ENCODE measurements around the gene CTXND1.

CTXND1 gene

GRCh38 chr15:80163217-80163616 lies 88.8 kb downstream of the CTXND1 start:
- no peak for TF ChIP-seq CTCF (IDR thresholded peaks at IDR 0.05; ENCODE audit: control insufficient read depth, extremely low read depth, insufficient read depth)
- H3K4me3 ChIP-seq (ENCODE audit: low read depth, low read length), result no peak overlapping the region
- no peak for DNase-seq (ENCODE audit: low read depth)

GRCh38 chr15:80162059-80162554 lies 89.9 kb downstream of the CTXND1 start:
- H3K4me3 ChIP-seq (ENCODE audit: low read depth, low read length), result no peak overlapping the region
- TF ChIP-seq CTCF (IDR thresholded peaks at IDR 0.05; ENCODE audit: control insufficient read depth, extremely low read depth, insufficient read depth), result no peak
- DNase-seq (ENCODE audit: low read depth), result no peak

DNA sequence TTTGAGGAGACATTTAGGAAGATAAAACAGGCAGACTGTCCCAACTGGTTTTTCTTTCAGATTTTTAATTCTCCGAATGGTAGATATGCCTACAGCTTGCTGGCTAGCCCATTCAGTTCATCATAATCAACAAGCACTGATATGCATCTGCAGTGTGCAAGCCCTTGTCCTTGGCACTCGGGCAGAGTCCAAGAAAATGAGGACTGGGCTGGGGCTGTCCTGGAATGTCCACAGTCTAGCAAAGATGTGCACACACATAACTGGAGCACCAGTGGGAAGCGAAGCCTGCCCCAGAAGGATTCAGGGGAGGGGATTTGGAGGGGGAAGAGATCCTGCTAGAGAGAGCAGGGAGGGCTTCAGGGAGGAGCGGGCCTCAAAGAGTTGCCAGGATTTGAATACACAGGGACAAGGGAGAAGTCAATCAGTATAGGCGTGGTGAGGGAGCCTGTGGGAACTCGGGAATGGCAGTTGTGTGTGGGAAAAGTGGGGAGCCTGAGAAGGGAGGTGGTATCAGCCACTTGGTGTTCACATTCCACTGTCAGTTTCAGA lies 90.5 kb downstream of the CTXND1 start:
- DNase-seq (ENCODE audit: low read depth), result no peak
- TF ChIP-seq CTCF (IDR thresholded peaks at IDR 0.05; ENCODE audit: control insufficient read depth, extremely low read depth, insufficient read depth), result no peak
- H3K4me3 ChIP-seq (ENCODE audit: low read depth, low read length), result no peak overlapping the region

DNA sequence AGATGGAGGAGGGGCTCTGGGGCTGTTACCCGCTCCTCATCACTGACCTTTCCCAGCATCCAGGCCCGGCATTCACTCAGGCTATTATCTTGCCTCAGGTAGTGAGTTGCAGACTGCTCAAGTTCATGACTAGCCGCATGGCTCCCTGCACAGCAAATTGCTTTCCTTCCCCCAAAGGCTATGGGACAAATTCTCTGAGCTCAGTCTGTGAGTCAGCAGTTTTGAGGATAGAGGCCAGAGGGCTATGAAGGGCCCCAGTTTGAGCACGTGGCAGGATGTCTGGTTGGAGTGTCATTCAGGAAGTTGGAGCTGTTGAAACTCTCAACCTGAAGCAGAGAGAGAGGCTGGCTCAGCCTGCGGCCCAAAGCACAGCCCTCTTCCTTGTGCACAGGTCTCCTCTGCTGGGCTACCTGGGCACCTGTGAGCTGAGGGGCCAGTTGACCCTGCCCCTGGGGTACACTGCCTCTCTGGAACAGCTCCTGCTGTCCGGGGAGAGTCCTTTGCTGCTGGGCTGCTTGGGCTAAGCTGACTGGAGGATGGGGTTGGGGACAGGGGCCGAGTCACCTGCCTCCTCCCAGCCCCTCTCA lies 91.3 kb downstream of the CTXND1 start:
- DNase-seq (ENCODE audit: low read depth), result no peak
- TF ChIP-seq CTCF (IDR thresholded peaks at IDR 0.05; ENCODE audit: control insufficient read depth, extremely low read depth, insufficient read depth), result no peak

GRCh38 chr15:80159811-80160569 lies 92.0 kb downstream of the CTXND1 start:
- TF ChIP-seq CTCF (IDR thresholded peaks at IDR 0.05; ENCODE audit: control insufficient read depth, extremely low read depth, insufficient read depth), result no peak
- no peak for DNase-seq (ENCODE audit: low read depth)
- H3K4me3 ChIP-seq (ENCODE audit: low read depth, low read length), result no peak overlapping the region

More for the DNA sequence above, 91.3 kb downstream of the CTXND1 start:
- no peak overlapping the region for H3K4me3 ChIP-seq (ENCODE audit: low read depth, low read length)

GRCh38 chr15:80159301-80159700 lies 92.7 kb downstream of the CTXND1 start:
- H3K4me3 ChIP-seq (ENCODE audit: low read depth, low read length), result no peak overlapping the region
- no peak for TF ChIP-seq CTCF (IDR thresholded peaks at IDR 0.05; ENCODE audit: control insufficient read depth, extremely low read depth, insufficient read depth)
- no peak for DNase-seq (ENCODE audit: low read depth)

Data from LNCaP clone FGC (cell line).